HepG2 (cell line): ENCODE results near the gene TFDP1. TPM values are rescaled to one million over a fixed set of nuclear protein-coding genes. Genes with fewer than 3 reads are reported as not detected.

ENCODE experiments used
- ATAC-seq: fragments of 200-7000 bp; cut with Tn5 transposase; 3 replicates; pipeline ENCODE4 v1.9.1; 2020; ENCODE audit warnings: mild to moderate bottlenecking, moderate library complexity
- BruUV-seq: library from RNA; stranded (reverse); fragments of 400-500 nt; replicated peaks from 2 replicates; lab custom pipeline; 2021; lab: Mats Ljungman, UMichigan
- CTCF ChIA-PET: fragments of 300-600 bp; formaldehyde crosslinking; extraction: SDS; loops from one replicate; lab custom pipeline; 2021; ENCODE audit warnings: low total read pairs, inconsistent platforms, low intra/inter-chr PET ratio; lab: Yijun Ruan, JAX
- POLR2A ChIA-PET: fragments of 350-600 bp; sonication (Branson Sonifier 250); formaldehyde crosslinking; loops from one replicate; lab custom pipeline; 2020; ENCODE audit warnings: antibody characterized with exemption, inconsistent platforms; lab: Yijun Ruan, JAX
- DNase-seq: peaks from one replicate; pipeline ENCODE4 v3.0.0-alpha.2; 2015; ENCODE audit warnings: low spot score
- FAIRE-seq: peaks from 3 replicates; lab custom pipeline; 2011; peaks lifted over from hg19 to GRCh38; lab: Jason Lieb, UNC
- H2AFZ ChIP-seq: one replicate; pipeline ENCODE4 v1.6.1; 2011; ENCODE audit warnings: low read length, inconsistent platforms
- H3K27ac ChIP-seq: fragments of 300-600 bp; 3 replicates; pipeline ENCODE4 v1.8.0; 2011; ENCODE audit warnings: mixed run types, mild to moderate bottlenecking, mixed read lengths, low read length, inconsistent platforms; ENCODE audit not compliant: insufficient read depth; ENCODE audit errors: extremely low read length
- H3K27me3 ChIP-seq, 2 experiments: fragments of 200-600 bp in 1 of 2; 2 replicates in 1 of 2; 3 replicates in 1 of 2; pipeline versions ENCODE4 v1.6.0 to v1.8.0; 2011; ENCODE audit warnings: low read length in 2 of 2, mild to moderate bottlenecking in 2 of 2, moderate library complexity in 2 of 2, inconsistent platforms in 1 of 2; ENCODE audit not compliant: insufficient read depth in 2 of 2, control insufficient read depth in 1 of 2
- H3K36me3 ChIP-seq, 2 experiments: fragments of 200-600 bp in 1 of 2; replicated peaks in 1 of 2; 2 replicates in 1 of 2; 3 replicates in 1 of 2; pipeline versions ENCODE4 v1.5.1 to v1.8.0; 2011; ENCODE audit warnings: low read length in 2 of 2, inconsistent platforms in 1 of 2; ENCODE audit not compliant: insufficient read depth in 2 of 2, control insufficient read depth in 1 of 2
- H3K4me1 ChIP-seq: 2 replicates; pipeline ENCODE4 v1.5.1; 2012; ENCODE audit warnings: low read length, inconsistent platforms; ENCODE audit not compliant: insufficient read depth
- H3K4me2 ChIP-seq: 2 replicates; pipeline ENCODE4 v1.6.0; 2011; ENCODE audit warnings: low read depth, low read length, inconsistent platforms
- H3K4me3 ChIP-seq, 3 experiments: fragments of 200-600 bp in 1 of 3; sonication (generic), shearing (Covaris generic) in 1 of 3; replicated peaks in 1 of 3; 2 replicates each; pipeline ENCODE4 v1.5.1; 2011 to 2016; ENCODE audit warnings: low read length in 3 of 3, inconsistent platforms in 2 of 3, low read depth in 2 of 3, mild to moderate bottlenecking in 2 of 3, control low read depth in 1 of 3, mixed read lengths in 1 of 3; ENCODE audit not compliant: insufficient read depth in 1 of 3
- H3K79me2 ChIP-seq: one replicate; pipeline ENCODE4 v1.6.1; 2011; ENCODE audit warnings: low read length, inconsistent platforms; ENCODE audit not compliant: insufficient read depth
- H3K9ac ChIP-seq: 2 replicates; pipeline ENCODE4 v1.6.0; 2011; ENCODE audit warnings: mild to moderate bottlenecking, low read depth, low read length, inconsistent platforms; ENCODE audit not compliant: insufficient read depth
- H3K9me3 ChIP-seq: 2 replicates; pipeline ENCODE4 v1.5.1; 2012; ENCODE audit warnings: mild to moderate bottlenecking, low read length
- H4K20me1 ChIP-seq: 2 replicates; pipeline ENCODE4 v1.6.0; 2011; ENCODE audit warnings: inconsistent platforms, mild to moderate bottlenecking, low read length, moderate library complexity; ENCODE audit not compliant: insufficient read depth
- ETS1 ChIP-seq: sonication (generic); formaldehyde crosslinking; IDR thresholded peaks from 2 replicates; pipeline ENCODE4 v1.4.0; 2020; ENCODE audit warnings: missing genetic modification reagents
- FOXM1 ChIP-seq: sonication (generic); formaldehyde crosslinking; IDR thresholded peaks from 2 replicates; pipeline ENCODE4 v1.5.0; 2020; ENCODE audit warnings: missing genetic modification reagents
- HES4 ChIP-seq: sonication (generic); formaldehyde crosslinking; IDR thresholded peaks from 2 replicates; pipeline ENCODE4 v1.9.0; 2021; ENCODE audit warnings: mild to moderate bottlenecking, missing genetic modification reagents, borderline replicate concordance
- HNRNPL ChIP-seq: fragments of 200-400 bp; formaldehyde crosslinking; IDR thresholded peaks from 2 replicates; pipeline ENCODE4 v1.6.1; 2017; ENCODE audit warnings: mild to moderate bottlenecking, low read depth, low read length
- NKX3-1 ChIP-seq: sonication (generic); formaldehyde crosslinking; IDR thresholded peaks from 2 replicates; pipeline ENCODE4 v1.5.0; 2020; ENCODE audit warnings: missing genetic modification reagents
- PLSCR1 ChIP-seq: sonication (generic); formaldehyde crosslinking; IDR thresholded peaks from 2 replicates; pipeline ENCODE4 v1.5.0; 2020; ENCODE audit warnings: missing genetic modification reagents, mild to moderate bottlenecking, borderline replicate concordance
- RARG ChIP-seq: sonication (generic); formaldehyde crosslinking; IDR thresholded peaks from 2 replicates; pipeline ENCODE4 v1.4.0; 2020; ENCODE audit warnings: low read depth, mild to moderate bottlenecking, missing genetic modification reagents
- SMAD3 ChIP-seq: sonication (generic); formaldehyde crosslinking; IDR thresholded peaks from 2 replicates; pipeline ENCODE4 v1.4.0; 2020; ENCODE audit warnings: missing genetic modification reagents
- SNAPC2 ChIP-seq: sonication (generic); formaldehyde crosslinking; IDR thresholded peaks from 2 replicates; pipeline ENCODE4 v1.8.1; 2022; ENCODE audit warnings: mild to moderate bottlenecking, missing genetic modification reagents
- ZNF34 ChIP-seq: sonication (generic); formaldehyde crosslinking; IDR thresholded peaks from 2 replicates; pipeline ENCODE4 v1.4.0; 2020; ENCODE audit warnings: mild to moderate bottlenecking, missing genetic modification reagents, borderline replicate concordance
- ZNF382 ChIP-seq: sonication (generic); formaldehyde crosslinking; IDR thresholded peaks from 2 replicates; pipeline ENCODE4 v1.5.0; 2020; ENCODE audit warnings: missing genetic modification reagents, mild to moderate bottlenecking, borderline replicate concordance
- ZNF501 ChIP-seq: sonication (generic); formaldehyde crosslinking; IDR thresholded peaks from 2 replicates; pipeline ENCODE4 v1.5.1; 2020; ENCODE audit warnings: mild to moderate bottlenecking, moderate library complexity, missing genetic modification reagents
- ZNF530 ChIP-seq: sonication (generic); formaldehyde crosslinking; IDR thresholded peaks from 2 replicates; pipeline ENCODE4 v1.5.0; 2020; ENCODE audit warnings: low read depth, mild to moderate bottlenecking, missing genetic modification reagents
- ZNF687 ChIP-seq: sonication (generic); formaldehyde crosslinking; IDR thresholded peaks from 2 replicates; pipeline ENCODE4 v1.5.1; 2020; ENCODE audit warnings: mild to moderate bottlenecking, missing genetic modification reagents, moderate library complexity
- WGBS: methylation state at CpG from one replicate; pipeline ENCODE4 v1.1.6; 2017; ENCODE audit warnings: low lambda C conversion rate; 5-methylcytosine and 5-hydroxymethylcytosine counted together
- in situ Hi-C: cut with HindIII; loops from 2 replicates; pipeline ENCODE4 v1.10.0; 2017; ENCODE audit warnings: low pct_unique_long_range_greater_than_20kb; ENCODE audit not compliant: extremely low pct_ligation_motif_present
- intact Hi-C: fragments of 100-400 bp; cut with micrococcal nuclease; formaldehyde crosslinking; loops from one replicate; pipeline ENCODE4 v1.10.0; 2022; ENCODE audit not compliant: unreplicated experiment
- polyA plus RNA-seq, 8 experiments: library from polyadenylated mRNA; depleted of rRNA in 3 of 8; stranded (reverse) in 7 of 8; unstranded in 1 of 8; fragments of >200 nt; fragmentation: Illumina TruSeq in 4 of 8; extraction: Trizol in 4 of 8; gene quantifications; 2 replicates each; pipeline versions ENCODE4 v1.2.1 to v1.2.3, GENCODE V29; 2011 to 2016; ENCODE audit warnings: low read depth in 4 of 8, missing spikeins in 1 of 8, mixed read lengths in 1 of 8; ENCODE audit not compliant: insufficient read depth in 1 of 8
- total RNA-seq, 5 experiments: library from RNA; depleted of rRNA; stranded (reverse); fragments of >200 nt; fragmentation: Illumina TruSeq; extraction: Trizol; gene quantifications; 2 replicates each; pipeline ENCODE4 v1.2.3, GENCODE V29; 2016; ENCODE audit warnings: low read depth in 1 of 5
- TF ChIP-seq, protein P1 (sequence below): sonication (generic); formaldehyde crosslinking; IDR thresholded peaks from 2 replicates; pipeline ENCODE4 v1.8.1; 2023; ENCODE audit warnings: missing genetic modification reagents, mild to moderate bottlenecking, borderline replicate concordance
- TF ChIP-seq, protein P2 (sequence below): IDR thresholded peaks from 2 replicates; pipeline ENCODE4 v1.6.1; 2016; ENCODE audit warnings: missing compliant biosample characterization, missing genetic modification reagents, borderline replicate concordance

The TFDP1 gene
- total and polyA plus RNA-seq, 2 of the 13 experiments (the other 11 are each of a cell fraction or from before 2014, with no cell fraction given), result 38.0 to 84.2 TPM

DNA sequence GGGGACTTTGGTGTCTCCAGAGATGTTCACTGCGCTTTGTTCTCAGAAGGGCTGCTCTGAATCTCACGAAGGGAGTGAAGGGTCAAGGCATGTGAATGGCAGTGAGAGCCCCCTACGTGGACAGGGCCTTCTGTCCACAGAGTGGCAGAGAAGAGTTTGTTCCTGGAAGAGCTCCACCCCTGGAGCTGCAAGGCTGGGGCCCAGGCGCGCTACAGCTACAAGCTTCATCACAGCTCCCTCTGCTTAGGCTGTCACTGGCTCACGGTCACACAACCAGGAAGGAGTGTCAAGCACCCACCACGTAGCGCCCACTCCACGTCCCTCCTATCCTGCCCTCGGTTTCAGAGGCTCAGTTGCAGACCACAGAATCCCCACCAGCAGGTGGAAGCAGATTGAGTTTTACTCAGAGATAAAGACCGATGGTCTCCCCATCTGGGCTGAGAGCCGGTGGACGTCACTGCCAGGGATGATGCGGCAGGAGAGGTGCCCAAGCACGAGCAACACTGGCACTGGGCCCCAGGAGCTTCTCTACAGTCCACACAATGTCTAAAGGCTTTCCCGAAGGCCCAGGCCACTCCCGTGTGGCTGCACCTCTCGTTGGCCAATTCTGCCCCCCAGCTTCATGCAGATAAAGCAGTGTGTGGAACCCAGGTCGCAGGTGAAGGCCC is 23.0 kb upstream of the TFDP1 start:
- Histone ChIP-seq H4K20me1 (no peaks in the 10 kb centered on the region), H3K9ac (peak overlapping the region; percentile 20), H2AFZ (no peak overlapping the region), H3K27ac (peak overlapping the region; percentile 34), H3K4me2 (peak overlapping the region; percentile 88), H3K79me2 (no peaks in the 10 kb centered on the region), H3K27me3 (no peaks in the 10 kb centered on the region), H3K4me3 (peak overlapping the region in 2 of 3 experiments; percentile 20 to 67; a peak in 3 of 6 replicates), H3K4me1 (peaks cover 27% of the 10 kb centered on the region), H3K36me3 (no peaks in the 10 kb centered on the region), H3K9me3 (no peaks in the 10 kb centered on the region)
- CTCF ChIA-PET, result interaction anchor here (1.4 kb wide), 1 partner anchor 104 kb away, joined by 4 read pairs; no protein-coding TSS in a partner anchor
- POLR2A ChIA-PET, result interaction anchor here (1.0 to 1.4 kb wide), 2 partner anchors 22 to 103 kb away, joined by 3 to 4 read pairs; no protein-coding TSS in a partner anchor
- DNase-seq (no peak), ATAC-seq (peak; percentile 48), FAIRE-seq (no peak)
- WGBS, result 50% methylated on average over 11 of the region's 19 CpGs
- BruUV-seq, result no TSS peak
- intact Hi-C loops, result loop anchor here (1.0 to 5.0 kb wide), 3 partner anchors 17 to 103 kb away; partner anchors contain the start of gene DCUN1D2
- in situ Hi-C loops, result loop anchor here (5.0 kb wide), 1 partner anchor 104 kb away; no protein-coding TSS in a partner anchor
- TF ChIP-seq HNRNPL, result 0 out of 2 replicates have a peak, but pooled peaks have one; percentile 32
- no peak for TF ChIP-seq ZNF382 (CRISPR knock-in tag)
- TF ChIP-seq ETS1 (CRISPR knock-in tag), result no peak
- no peak for TF ChIP-seq ZNF34 (CRISPR knock-in tag)
- TF ChIP-seq ZNF687 (CRISPR knock-in tag), result peak; percentile 60; the same call in 1 of the 2 replicates
- TF ChIP-seq ZNF501 (CRISPR knock-in tag), result 0 out of 2 replicates have a peak, but pooled peaks have one; percentile 8
- TF ChIP-seq RARG, result no peak
- no peak for TF ChIP-seq FOXM1 (CRISPR knock-in tag)
- no peak; the same call in 1 of the 2 replicates for TF ChIP-seq HES4 (CRISPR knock-in tag)
- no peak for TF ChIP-seq SNAPC2 (CRISPR knock-in tag)
- TF ChIP-seq SMAD3, result no peak
- no peak for TF ChIP-seq ZNF530
- no peak for TF ChIP-seq NKX3-1
- TF ChIP-seq, protein P1, sequence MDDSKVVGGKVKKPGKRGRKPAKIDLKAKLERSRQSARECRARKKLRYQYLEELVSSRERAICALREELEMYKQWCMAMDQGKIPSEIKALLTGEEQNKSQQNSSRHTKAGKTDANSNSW (CRISPR knock-in tag), result no peak
- no peak for TF ChIP-seq PLSCR1 (CRISPR knock-in tag)
- TF ChIP-seq, protein P2, sequence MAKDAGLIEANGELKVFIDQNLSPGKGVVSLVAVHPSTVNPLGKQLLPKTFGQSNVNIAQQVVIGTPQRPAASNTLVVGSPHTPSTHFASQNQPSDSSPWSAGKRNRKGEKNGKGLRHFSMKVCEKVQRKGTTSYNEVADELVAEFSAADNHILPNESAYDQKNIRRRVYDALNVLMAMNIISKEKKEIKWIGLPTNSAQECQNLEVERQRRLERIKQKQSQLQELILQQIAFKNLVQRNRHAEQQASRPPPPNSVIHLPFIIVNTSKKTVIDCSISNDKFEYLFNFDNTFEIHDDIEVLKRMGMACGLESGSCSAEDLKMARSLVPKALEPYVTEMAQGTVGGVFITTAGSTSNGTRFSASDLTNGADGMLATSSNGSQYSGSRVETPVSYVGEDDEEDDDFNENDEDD (CRISPR knock-in tag), result no peak
